ENCODE results near the gene LUC7L2. TPM values are rescaled to one million over a fixed set of nuclear protein-coding genes. Genes with fewer than 3 reads are reported as not detected.
A peak's percentile ranks its signal among the peaks of the same experiment; 100 is the strongest.

LUC7L2 gene
- total RNA-seq, 3 donors from 2014 or later, result 77.3 to 108 (median 89.8) TPM

DNA sequence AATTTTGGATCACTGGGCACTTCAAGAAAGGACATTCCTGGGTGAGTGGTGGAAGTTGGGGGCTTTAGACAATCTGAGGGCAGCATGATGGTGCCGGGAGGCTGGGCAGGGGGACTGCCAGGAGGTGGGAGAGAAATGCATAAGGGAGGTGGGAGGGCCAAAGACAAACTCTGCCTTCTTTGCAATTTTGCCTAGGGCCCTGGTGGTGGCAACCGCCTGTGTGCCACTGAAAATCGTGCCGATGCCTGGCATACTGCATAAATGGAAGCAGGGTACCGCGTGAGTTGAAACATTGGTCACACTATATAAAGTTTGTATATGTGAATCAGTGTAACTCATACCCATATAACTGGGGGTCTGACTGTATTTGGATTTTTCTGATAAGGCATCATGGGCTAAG, 3.3 kb downstream of the LUC7L2 start:
- Histone ChIP-seq H3K9me3 (no peaks in the 10 kb centered on the region), H3K27ac (peak overlapping the region; percentile 12 to 13), H3K36me3 (no peaks in the 10 kb centered on the region), H3K4me3 (peak overlapping the region in 2 of 3 donors; percentile 21 to 40), H3K27me3 (no peaks in the 10 kb centered on the region), H3K4me1 (peaks cover 0 to 9% of the 10 kb centered on the region in 2 donors)
- DNase-seq (ENCODE audit: low spot score in 2 of 2), result no peak
- no peak for TF ChIP-seq CTCF (IDR thresholded peaks at IDR 0.05)
- TF ChIP-seq POLR2AphosphoS5 (IDR thresholded peaks at IDR 0.05), result no peak
- TF ChIP-seq POLR2A (IDR thresholded peaks at IDR 0.05), result no peak
- intact Hi-C loops (cut with DNase I; ENCODE audit: low total_unique reads), result no loop called here

- H3K4me1 ChIP-seq, result peaks cover 0 to 9% of the 10 kb centered on the region in 2 donors
- no peak for DNase-seq (ENCODE audit: low spot score in 2 of 2)
- TF ChIP-seq CTCF (IDR thresholded peaks at IDR 0.05) (no peak), POLR2AphosphoS5 (IDR thresholded peaks at IDR 0.05) (no peak), POLR2A (IDR thresholded peaks at IDR 0.05) (no peak)
- no peaks in the 10 kb centered on the region for H3K27me3 ChIP-seq
- H3K36me3 ChIP-seq, result no peaks in the 10 kb centered on the region
- no peak overlapping the region for H3K4me3 ChIP-seq
- no peak overlapping the region for H3K27ac ChIP-seq
- intact Hi-C loops (cut with DNase I; ENCODE audit: low total_unique reads), result no loop called here
- H3K9me3 ChIP-seq, result no peaks in the 10 kb centered on the region
Measured at GRCh38 chr7:139365336-139365735, 5.6 kb downstream of the LUC7L2 start.

- Histone ChIP-seq H3K4me3 (no peak overlapping the region), H3K27ac (no peak overlapping the region), H3K27me3 (no peaks in the 10 kb centered on the region), H3K4me1 (peaks cover 0 to 9% of the 10 kb centered on the region in 2 donors), H3K36me3 (no peaks in the 10 kb centered on the region), H3K9me3 (no peaks in the 10 kb centered on the region)
- TF ChIP-seq CTCF (IDR thresholded peaks at IDR 0.05), result no peak
- no peak for TF ChIP-seq POLR2A (IDR thresholded peaks at IDR 0.05)
- no peak for TF ChIP-seq POLR2AphosphoS5 (IDR thresholded peaks at IDR 0.05)
- intact Hi-C loops (cut with DNase I; ENCODE audit: low total_unique reads), result no loop called here
- no peak for DNase-seq (ENCODE audit: low spot score in 2 of 2)
Measured at GRCh38 chr7:139366400-139366799, 6.7 kb downstream of the LUC7L2 start.

DNA sequence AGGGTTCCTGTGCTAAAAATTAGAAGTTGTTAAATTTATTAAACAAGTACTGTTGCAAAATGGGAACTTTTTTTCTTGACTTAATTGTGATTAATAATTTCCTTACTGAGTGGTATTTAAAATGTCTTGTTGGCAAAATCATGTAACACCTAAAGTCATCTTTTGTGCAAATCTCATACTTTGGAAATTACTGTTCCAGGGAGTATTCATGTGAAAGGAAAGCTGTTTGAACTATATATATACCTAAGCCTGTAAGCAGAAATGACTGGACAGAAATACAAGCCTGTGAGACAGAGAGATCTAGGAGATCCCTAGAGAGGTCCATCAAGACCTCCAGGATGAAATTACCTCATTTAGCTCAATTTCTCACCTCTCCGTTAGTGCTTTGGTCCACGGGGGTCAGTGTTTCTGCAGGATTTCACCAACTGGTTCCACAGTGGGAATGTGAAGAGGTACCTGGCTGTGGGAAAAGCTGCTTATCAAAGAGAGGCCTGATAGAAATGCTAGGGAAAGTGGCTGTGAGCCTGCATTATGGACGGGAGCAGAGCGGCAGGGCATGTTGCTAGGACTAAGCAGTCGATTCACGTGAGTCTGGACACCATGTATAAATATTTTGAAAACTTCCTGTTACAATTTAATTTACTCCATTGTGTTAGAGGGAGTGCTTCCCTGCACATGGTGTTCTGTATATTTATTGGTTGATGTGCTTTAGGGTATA, 7.9 kb downstream of the LUC7L2 start:
- Histone ChIP-seq H3K4me3 (no peak overlapping the region), H3K27me3 (no peaks in the 10 kb centered on the region), H3K27ac (no peak overlapping the region), H3K4me1 (peaks cover 0 to 4% of the 10 kb centered on the region in 2 donors), H3K9me3 (no peaks in the 10 kb centered on the region), H3K36me3 (no peaks in the 10 kb centered on the region)
- DNase-seq (ENCODE audit: low spot score in 2 of 2), result no peak
- TF ChIP-seq POLR2AphosphoS5 (IDR thresholded peaks at IDR 0.05) (no peak), CTCF (IDR thresholded peaks at IDR 0.05) (no peak)
- intact Hi-C loops (cut with DNase I; ENCODE audit: low total_unique reads), result no loop called here

DNA sequence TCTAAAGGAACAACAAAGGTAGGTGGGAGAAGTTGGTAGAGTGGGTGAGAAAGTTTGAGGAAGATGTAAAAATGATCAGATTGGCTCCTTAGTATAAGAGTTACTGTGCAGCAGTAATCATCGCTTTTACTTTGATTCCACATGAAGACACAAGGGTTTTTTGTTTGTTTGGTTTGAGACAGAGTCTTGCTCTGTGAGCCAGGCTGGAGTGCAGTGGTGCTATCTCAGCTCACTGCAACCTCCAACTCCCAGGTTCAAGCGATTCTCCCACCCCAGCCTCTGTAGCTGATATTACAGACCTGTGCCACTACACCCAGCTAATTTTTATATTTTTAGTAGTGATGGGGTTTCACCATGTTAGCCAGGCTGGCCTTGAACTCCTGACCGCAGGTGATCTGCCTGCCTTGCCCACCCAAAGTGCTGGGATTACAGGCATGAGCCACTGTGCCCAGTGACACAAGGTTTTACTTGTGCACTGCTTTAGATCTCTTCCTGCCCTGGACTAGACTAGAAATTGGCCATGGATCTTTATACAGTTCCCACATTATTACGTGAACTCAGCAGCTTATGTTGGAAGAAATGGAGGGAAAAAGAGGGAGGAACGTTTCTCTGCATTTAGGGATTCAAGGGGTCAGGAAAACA, 10.7 kb downstream of the LUC7L2 start:
- intact Hi-C loops (cut with DNase I; ENCODE audit: low total_unique reads), result no loop called here
- DNase-seq (ENCODE audit: low spot score in 2 of 2), result no peak
- Histone ChIP-seq H3K4me1 (peaks cover 0 to 4% of the 10 kb centered on the region in 2 donors), H3K4me3 (no peak overlapping the region), H3K36me3 (no peaks in the 10 kb centered on the region), H3K27me3 (no peaks in the 10 kb centered on the region), H3K27ac (no peak overlapping the region), H3K9me3 (no peaks in the 10 kb centered on the region)
- TF ChIP-seq POLR2A (IDR thresholded peaks at IDR 0.05), result no peak
- no peak for TF ChIP-seq CTCF (IDR thresholded peaks at IDR 0.05)
- no peak for TF ChIP-seq POLR2AphosphoS5 (IDR thresholded peaks at IDR 0.05)

Data from breast epithelium (tissue), 4 donors.